T47D (cell line): ENCODE results near the gene HDGFL3.

Experiments
- DNase-seq, 2 experiments: peaks; one replicate each; pipeline versions ENCODE4 v3.0.0 to v3.0.0-alpha.2; 2011 to 2012; ENCODE audit warnings: low read depth in 1 of 2, low spot score in 1 of 2
- JUND ChIP-seq: IDR thresholded peaks from 2 replicates; pipeline ENCODE4 v1.6.1; 2012; ENCODE audit warnings: low read depth
- in situ Hi-C: cut with HindIII; loops from 2 replicates; pipeline ENCODE4 v1.10.0; 2016; ENCODE audit warnings: low sequenced_read_pairs, low pct_unique_long_range_greater_than_20kb

The HDGFL3 gene

DNA sequence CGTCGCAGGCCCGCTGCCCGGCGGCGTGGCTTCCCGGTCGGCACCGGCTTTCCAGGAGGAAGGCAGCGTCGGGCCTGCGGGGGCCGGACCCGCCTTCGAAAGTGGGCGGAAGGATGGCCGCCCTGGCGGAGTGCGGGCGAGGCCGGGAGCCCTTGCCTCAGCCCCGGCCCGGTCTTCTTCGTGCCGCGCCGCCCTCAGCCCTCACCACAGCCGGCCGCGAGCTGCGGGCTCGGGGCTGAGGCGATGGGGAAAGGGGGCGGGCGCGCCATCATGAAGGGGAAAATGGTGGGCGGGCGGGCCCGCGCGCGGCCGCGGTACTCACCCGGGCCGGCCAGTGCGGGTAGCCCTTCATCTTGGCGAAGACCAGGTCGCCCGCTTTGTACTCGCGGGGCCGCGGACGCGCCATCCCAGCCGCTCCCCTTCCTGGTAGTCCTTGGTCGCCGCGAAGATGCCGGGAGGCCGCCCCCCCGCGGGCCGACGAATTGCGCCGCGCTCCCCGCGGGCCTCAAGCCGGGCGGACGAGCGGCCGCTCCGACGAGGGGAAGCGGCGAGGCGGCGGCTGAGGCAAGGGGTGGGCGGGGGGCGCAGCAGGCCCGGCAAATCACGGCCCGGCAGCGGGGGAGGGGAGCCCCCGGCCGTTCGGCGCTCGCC is 489 bp downstream of the HDGFL3 start:
- DNase-seq = peak; percentile 26 to 57
- TF ChIP-seq JUND = no peak
- in situ Hi-C loops = no loop called here

DNA sequence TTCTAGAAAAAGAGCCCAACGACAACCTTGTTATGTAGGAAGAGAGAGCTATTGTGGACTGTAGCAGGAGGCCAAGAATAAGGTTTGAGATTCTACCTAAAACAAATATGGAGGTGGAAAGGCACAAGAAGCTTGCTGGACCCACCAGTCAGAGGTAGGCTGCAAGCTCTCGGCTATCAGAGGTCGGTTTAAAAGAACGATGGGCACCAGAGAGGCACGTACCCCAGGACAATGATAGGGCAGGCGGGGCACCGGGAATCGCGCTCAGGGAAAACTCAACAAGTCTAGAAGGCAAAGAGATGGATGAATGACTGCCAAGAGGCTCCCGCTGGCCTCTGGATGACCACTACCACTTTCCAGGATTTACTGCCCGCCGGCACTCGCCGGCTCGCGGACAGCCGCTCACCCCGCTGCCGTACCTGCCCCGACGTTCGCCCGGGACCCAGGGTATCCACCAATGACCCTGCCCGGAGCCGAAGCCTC is 1.1 kb downstream of the HDGFL3 start:
- in situ Hi-C loops = no loop called here
- DNase-seq = peak; percentile 9 to 10
- no peak for TF ChIP-seq JUND

GRCh38 chr15:83205725-83206324 is 1.8 kb downstream of the HDGFL3 start:
- in situ Hi-C loops = no loop called here
- no peak for DNase-seq
- no peak for TF ChIP-seq JUND

DNA sequence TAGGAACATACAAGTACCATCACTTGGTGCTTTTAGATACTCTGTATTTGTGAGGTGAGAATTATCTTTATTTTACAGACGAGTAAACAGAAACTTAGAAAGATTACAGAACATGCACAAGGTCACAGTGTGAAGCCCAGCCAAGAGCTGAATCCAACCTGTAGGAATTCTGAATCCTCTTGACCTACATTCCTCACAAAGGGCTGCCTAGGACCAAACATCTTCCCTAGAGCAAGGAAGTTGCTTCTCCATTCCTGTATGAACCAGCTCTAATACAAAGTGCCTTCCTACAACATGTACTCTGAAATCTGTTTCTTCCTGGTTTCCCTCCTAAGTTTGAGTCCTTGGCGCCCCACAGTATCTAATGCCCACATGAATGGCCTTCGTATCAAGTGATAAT is 2.9 kb downstream of the HDGFL3 start:
- in situ Hi-C loops = no loop called here
- no peak for TF ChIP-seq JUND
- DNase-seq = no peak

DNA sequence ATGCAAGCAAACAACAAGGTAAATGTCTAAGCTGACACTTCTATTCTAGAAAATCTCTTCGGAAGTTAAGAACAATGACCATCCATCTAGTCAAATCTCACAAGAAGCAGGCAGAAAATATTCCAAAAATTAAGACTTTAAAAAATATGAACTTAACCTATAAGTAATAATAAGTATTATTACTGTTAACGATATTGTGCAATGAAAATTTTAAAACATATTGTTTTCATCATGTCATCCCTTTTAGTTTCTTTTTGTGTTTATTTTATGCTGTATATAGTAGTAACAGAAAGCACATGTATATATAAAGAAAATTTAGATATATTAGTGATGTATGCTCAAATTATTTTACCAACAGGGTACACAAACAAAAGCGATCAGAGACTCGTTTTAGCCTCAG is 4.1 kb downstream of the HDGFL3 start:
- no peak for TF ChIP-seq JUND
- in situ Hi-C loops = no loop called here

DNA sequence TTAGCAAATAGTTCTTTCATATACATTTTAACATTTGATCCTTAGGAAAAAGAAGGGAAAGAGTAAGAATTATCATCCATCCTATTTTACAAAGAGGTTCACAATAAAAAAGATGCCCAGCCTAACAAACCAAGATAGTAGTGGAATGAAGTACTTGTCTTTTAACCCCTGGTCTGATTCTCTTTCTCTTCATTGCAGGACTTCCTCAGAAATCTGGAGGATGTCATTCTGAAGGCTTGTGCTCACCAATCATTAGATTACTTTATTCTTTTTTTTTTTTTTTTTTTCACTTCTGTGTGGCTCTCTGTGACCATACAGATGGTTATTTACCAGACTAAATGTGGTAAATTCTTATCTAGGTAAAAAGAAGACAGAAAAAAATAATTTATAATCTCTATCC is 7.0 kb downstream of the HDGFL3 start:
- in situ Hi-C loops = no loop called here
- no peak for TF ChIP-seq JUND
- no peak for DNase-seq

More for the DNA sequence above, 4.1 kb downstream of the HDGFL3 start:
- no peak for DNase-seq

- TF ChIP-seq JUND = no peak
- in situ Hi-C loops = no loop called here
- no peak for DNase-seq
Observed at GRCh38 chr15:83200162-83200561, 7.5 kb downstream of the HDGFL3 start.

DNA sequence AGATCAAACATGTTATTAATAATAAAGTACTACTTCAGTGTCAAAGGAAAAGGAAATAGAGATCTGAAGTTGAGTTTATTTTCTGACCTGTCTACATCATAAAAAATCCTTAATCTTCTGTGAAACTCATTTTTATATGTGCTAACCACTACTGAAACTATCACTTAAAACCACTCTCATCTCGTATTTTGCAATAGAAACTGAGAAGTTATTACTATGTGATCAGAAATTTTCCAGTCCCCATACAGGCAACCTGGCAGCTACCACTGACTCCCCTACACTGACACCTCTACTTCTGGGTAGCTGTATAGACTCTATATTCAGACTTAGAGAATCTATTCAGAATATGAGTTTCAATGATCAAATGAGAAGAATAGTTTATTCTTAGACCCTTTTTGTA is 8.3 kb downstream of the HDGFL3 start:
- no peak for TF ChIP-seq JUND
- in situ Hi-C loops = no loop called here
- no peak for DNase-seq

GRCh38 chr15:83198476-83198875 is 9.1 kb downstream of the HDGFL3 start:
- no peak for DNase-seq
- no peak for TF ChIP-seq JUND
- in situ Hi-C loops = no loop called here

- TF ChIP-seq JUND = no peak
- in situ Hi-C loops = no loop called here
- no peak for DNase-seq
Observed at GRCh38 chr15:83194528-83194927, 13.1 kb downstream of the HDGFL3 start.

- in situ Hi-C loops = no loop called here
- no peak for TF ChIP-seq JUND
- no peak for DNase-seq
Observed at GRCh38 chr15:83193721-83194120, 13.9 kb downstream of the HDGFL3 start.

GRCh38 chr15:83192742-83193141 is 14.9 kb downstream of the HDGFL3 start:
- no peak for DNase-seq
- in situ Hi-C loops = no loop called here
- TF ChIP-seq JUND = no peak

GRCh38 chr15:83190450-83190849 is 17.2 kb downstream of the HDGFL3 start:
- no peak for TF ChIP-seq JUND
- in situ Hi-C loops = no loop called here
- DNase-seq = no peak

- no peak for DNase-seq
- TF ChIP-seq JUND = no peak
- in situ Hi-C loops = no loop called here
Observed at GRCh38 chr15:83185561-83185960, 22.1 kb downstream of the HDGFL3 start.
